HG03520 (cell line): ENCODE measurements around the gene MRPS33.
A peak's percentile ranks its signal among the peaks of the same experiment; 100 is the strongest.

Source experiments
- ATAC-seq: cut with Tn5 transposase; IDR thresholded peaks from one replicate; pipeline ENCODE4 v1.9.1; 2021; ENCODE audit warnings: mild to moderate bottlenecking, moderate library complexity; ENCODE audit not compliant: unreplicated experiment

MRPS33 gene

GRCh38 chr7:141012696-141013344 lies 1.9 kb downstream of the MRPS33 start:
- ATAC-seq: no peak

DNA sequence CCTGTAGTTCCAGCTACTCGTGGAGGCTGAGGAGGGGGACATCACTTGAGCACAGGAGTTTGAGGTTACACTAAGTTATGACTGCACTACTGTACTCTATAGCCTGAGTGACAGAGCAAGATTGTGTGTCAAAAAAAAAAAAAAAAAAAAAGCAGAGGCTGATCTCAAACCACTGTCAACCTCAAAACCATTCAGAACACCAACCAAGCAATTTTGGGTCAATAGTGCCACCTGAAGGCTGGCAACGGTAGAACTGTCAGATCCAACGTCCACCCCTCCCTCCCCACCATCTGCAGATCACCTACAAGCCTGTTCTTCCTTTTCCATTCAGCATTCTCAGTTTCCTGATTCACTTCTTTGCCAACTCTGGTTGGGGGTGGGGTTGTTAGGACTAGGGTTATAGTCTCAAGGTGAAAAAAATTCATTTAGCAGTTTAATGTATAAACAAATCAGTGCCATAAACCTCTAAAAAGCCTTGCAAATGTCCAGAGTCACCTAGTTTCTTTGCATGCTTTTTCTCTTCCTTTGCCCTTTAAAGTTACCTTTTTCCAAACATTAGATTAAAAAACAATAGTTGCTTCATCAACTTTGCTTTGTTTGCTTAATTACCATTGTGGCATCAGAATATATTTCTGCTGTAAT lies 2.6 kb downstream of the MRPS33 start:
- ATAC-seq: peak; percentile 28

- ATAC-seq: no peak
Observed at GRCh38 chr7:141011443-141011842, 3.3 kb downstream of the MRPS33 start.

DNA sequence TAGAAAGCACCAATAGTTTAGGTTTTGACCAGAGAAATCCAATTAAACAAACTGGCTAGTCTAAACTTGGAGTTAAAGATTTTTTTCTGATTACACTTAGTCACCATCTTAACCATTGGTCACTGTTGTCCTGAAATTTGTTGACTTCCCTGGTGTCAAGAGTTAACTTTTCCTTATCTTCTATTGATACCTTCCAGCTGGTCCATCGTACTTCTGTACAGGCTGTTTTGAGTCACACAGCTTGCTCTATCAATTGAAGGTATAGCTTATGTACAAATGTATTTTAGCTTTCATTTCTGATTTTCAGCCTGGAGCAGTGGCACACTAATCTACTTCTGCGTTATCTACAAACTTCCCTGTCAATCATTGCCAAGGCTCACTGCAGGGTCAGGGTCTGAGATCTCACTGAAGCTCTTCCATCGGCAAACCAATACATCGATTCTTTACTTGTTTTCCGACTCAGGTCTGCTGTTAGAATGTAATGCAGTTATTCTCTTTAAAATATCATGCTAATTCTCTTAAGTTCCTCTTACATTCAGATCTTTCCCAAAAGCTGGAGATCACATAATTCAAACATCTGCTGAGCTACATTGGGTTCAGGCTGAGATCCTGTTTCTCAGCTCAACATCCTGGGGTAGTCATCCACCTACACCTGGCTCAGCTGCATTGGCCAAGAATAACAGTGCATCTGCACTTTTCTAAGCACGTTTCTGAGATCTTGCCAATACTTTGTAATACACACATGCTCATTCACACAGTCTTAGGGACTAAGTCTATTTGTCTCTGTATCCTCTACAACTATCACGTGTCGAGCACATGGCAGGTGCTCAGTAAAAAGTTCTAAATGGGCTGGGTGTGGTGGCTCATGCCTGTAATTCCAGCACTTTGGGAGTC lies 11.3 kb downstream of the MRPS33 start:
- ATAC-seq: no peak

DNA sequence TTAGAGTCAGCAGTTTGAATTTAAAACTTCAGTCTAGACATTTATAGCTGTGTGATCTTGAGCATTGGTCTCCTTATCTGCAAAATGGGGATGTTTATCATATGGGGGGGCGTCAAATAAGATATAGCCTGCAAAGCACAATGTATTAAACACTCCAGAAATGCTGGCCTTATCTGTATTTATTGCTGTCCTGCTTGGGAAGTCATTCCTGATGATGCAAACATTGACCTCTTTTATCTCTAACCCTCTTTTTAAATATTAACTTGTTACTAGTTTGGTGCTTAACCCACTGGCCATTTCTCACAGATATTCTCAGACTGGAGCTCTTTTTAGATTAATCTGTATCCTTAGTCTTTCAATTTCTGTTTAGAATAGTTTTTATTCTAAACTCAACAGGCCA lies 13.2 kb downstream of the MRPS33 start:
- ATAC-seq: no peak

DNA sequence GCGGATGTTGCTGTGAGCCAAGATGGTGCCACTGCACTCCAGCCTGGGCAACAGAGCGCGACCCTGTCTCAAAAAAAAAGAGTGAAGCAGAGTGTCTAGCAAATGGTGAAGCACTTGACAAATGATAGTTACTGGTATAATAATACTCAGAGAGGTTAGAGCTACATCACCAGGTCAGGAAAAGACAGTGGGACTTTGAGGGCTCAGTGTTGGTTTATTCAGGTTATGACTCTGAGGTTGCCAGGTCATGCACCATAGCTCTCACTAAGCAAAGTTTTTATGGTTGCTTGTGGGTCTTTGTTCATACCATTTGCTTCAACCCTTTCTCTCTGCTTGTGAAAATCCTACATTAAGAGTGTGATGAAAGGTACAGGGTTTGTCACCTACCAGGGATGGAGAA lies 13.6 kb downstream of the MRPS33 start:
- no peak for ATAC-seq

GRCh38 chr7:140998715-140999114 lies 16.0 kb downstream of the MRPS33 start:
- ATAC-seq: no peak

GRCh38 chr7:140992422-140992821 lies 22.3 kb downstream of the MRPS33 start:
- ATAC-seq: no peak

- no peak for ATAC-seq
Observed at GRCh38 chr7:140990193-140990962, 24.4 kb downstream of the MRPS33 start.

- no peak for ATAC-seq
Observed at GRCh38 chr7:140989068-140989467, 25.7 kb downstream of the MRPS33 start.

GRCh38 chr7:140983802-140984201 lies 30.9 kb downstream of the MRPS33 start:
- no peak for ATAC-seq

- no peak for ATAC-seq
Observed at GRCh38 chr7:140982508-140982907, 32.2 kb downstream of the MRPS33 start.

DNA sequence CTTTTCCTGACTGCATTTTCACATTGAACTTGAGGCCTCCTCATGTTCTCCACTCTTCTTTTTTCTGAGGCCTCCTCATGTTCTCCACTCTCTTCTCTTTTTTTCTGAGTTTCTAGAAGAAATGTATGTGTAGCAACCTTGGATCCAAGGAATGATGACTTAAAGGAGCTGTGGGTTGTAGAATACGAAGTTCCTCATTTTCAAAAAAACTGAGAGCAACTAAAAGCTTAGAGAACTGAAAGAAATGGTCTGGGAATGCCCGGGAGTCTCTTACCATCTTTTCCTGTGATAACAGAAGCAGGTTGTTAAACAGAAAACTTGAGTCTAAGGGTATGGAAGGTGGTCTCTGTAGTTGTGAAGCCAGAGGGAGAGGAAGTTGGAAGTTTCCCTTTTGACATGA lies 32.8 kb downstream of the MRPS33 start:
- ATAC-seq: no peak

- no peak for ATAC-seq
Observed at GRCh38 chr7:140977741-140978140, 37.0 kb downstream of the MRPS33 start.

DNA sequence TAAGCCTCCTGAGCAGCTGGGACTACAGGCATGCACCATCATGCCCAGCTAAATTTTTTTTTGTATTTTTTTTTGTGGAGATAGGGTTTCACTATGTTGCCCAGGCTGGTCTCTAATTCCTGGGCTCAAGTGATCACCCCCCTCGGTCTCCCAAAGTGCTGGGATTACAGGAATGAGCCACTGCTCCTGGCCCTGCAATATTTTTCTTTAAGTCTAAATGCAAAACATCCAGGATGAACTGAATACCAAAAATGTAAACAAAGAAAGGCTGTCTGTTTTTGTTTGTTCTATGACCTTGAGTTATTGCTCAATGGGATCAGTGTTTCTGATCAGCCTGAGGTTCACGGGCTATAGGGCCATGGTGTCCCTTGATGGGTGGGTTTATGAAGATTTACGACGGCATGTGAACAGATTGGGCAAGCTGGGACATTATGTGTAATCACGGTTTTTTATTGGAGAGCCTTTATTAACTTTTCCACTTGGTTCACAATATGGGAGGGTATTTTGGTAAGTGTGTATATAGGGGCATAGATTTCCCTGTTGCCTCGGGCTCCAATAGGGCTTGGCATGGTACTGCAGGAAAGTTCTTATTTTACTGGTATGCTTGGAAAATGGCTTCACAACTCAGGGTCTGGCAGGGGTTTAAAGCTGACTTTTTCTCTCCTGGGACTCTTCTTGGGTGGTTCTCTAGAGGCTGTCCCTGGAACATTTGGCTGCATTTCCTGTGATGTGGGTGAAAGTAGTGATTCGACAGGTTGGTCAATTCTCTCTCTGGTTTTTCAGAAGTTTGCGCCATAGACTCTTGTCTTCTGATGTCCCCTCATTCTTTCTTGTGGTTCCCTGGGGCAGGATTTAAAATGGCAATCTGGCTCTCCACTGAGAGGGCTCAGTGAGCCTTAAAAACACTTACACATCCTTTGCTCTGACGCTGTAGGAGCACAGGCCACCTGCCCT lies 41.6 kb downstream of the MRPS33 start:
- no peak for ATAC-seq

DNA sequence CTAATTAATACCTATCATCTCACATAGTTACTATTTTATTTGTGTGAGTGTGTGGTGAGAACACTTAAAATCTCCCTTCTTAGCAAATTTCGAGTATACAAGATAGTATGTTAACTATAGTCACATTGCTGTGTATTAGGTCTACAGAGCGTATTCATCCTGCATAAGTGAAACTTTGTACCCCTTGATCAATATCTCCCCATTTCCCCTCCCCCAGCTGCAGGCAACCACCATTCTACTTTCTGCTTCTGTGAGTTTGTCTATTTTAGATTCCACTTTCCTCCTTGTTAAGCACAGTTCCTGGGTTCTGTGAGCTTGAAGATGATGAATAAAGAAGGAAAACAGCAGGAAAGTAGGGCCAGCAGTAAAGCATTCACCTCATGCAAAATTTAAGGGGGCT lies 42.4 kb downstream of the MRPS33 start:
- no peak for ATAC-seq

- ATAC-seq: no peak
Observed at GRCh38 chr7:140967438-140967837, 47.3 kb downstream of the MRPS33 start.

DNA sequence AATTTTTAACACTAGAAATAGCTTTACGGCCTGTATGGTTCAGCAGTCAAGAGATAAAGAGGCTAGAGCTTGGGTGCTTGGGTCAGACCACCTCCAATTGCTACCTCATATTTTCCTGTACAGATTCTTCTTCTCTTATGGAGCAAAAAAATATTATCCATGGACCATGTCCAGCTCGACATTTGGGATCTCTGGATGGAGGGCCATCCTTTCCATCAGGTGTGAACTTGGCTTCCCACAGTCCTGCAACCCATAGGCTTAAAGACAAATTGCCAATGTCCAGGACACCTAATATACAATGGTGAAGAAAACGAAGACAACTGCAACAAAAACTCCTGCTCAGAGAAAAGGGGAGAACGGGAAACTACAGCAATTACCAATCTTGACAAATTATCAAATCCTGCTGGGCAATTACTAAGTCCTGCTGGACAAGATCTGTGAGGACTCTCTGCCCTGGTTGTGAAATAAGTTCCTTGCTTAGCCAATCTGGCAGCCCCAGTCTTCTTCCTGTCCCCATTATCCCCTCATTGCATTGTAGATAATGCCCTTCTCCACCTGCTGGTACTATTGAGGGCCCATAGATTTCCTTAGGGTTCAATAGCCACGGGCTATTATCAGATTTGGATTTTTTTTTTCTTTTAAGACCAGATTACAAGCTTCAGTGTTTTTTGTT lies 48.1 kb downstream of the MRPS33 start:
- ATAC-seq: no peak

DNA sequence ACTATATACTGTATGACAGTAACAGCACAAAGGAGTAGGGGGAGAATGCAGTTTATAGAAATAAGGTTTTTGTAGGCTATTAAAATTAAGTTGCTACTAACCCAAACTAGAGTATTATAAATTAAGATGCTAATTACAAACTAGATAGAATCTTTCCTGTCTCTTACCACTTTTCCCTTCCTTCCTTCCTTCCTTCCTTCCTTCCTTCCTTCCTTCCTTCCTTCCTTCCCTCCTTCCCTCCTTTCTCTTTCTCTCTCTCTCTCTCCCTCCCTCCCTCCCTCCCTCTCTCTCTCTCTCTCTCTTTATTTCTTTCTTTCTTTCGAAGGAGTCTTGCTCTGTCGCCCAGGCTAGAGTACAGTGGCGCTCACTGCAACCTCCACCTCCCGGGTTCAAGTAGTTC lies 53.6 kb downstream of the MRPS33 start:
- no peak for ATAC-seq
